ENCODE measurements around the gene SCN10A.
A peak's percentile ranks its signal among the peaks of the same experiment; 100 is the strongest.

The SCN10A gene

DNA sequence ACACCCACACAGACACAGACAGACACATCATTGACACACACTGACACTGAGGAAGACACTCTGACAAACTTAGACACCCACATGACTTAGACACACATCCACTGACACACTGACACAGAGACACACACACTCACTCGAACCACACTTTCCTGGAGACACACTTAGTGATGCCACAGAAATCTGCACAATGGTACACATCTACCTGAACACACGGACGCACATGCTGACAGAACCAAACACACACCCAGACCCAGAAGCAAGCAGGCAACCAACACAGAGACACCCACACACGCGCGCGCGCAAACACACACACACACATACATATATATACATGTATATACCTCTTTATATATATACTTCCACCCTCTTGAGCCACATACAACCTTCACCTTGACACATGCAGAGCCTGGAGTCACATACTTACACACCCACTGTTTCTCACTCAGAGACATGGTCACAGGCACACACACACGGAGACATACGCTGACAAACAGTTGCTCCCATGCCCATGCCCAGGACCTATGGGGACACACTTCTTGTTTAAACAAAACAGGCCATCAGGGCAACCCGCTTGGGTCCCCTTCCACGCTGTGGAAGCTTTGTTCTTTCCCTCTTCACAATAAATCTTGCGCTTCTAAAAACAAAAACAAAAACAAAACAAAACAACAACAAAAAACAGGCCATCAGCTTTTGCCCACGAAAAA, 165.6 kb downstream of the SCN10A start:
- DNase-seq, result no peak

DNA sequence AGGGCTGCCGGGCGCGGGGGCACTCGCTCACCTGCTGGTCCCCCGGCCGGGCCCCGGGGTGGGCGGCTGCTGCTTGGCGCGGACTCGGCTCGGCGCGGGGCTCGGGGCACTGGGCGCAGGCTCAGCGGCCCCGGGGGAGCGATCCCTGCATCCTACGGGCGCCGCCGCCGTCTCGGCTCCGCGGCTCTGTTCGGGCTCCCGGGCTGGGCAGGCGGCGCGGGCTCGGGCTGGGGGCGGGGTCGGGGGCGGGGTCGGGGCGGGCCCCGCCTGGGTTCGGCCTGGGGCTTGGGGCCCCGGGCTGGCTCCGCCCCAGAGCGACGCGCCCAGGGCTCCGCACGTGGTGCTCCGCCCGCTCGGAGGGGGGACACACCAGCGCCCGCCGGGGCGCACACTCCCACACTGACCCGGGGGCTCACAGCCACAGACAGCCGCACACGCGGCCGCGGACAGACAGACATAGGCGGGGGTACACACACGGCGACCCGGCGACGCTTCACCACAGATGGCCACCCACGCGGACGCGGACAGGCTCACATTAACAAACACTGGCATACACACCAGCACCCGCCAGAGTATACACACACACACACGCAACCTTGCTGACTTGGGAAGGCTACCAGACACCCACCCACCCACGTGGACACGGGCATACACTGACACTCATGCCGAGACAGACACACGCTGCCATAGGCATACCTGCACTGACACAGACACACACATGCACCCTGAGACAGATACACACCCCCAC, 166.3 kb downstream of the SCN10A start, which contains the start of gene SCN5A:
Gene SCN5A, minus strand, starts transcription at position 188 of the 748 bp plus-strand sequence. CDS start 16,380 bp downstream, outside the sequence.
- peak; percentile 2 to 10 for DNase-seq

- no peak for DNase-seq
Measured at GRCh38 chr3:38648659-38649499, 167.1 kb downstream of the SCN10A start.

GRCh38 chr3:38648024-38648658, 167.9 kb downstream of the SCN10A start:
- DNase-seq, result no peak

GRCh38 chr3:38647217-38647970, 168.6 kb downstream of the SCN10A start:
- no peak for DNase-seq

All from inflammatory macrophage treated with lipopolysaccharide for 1 hour (primary cell).